Measurements from ENCODE around the gene DLG1.
"Not testable (repeated sequence)": the region's sequence is repeated elsewhere in the genome, so short reads cannot be mapped to it uniquely, and the experiment has no call there.

The DLG1 gene

DNA sequence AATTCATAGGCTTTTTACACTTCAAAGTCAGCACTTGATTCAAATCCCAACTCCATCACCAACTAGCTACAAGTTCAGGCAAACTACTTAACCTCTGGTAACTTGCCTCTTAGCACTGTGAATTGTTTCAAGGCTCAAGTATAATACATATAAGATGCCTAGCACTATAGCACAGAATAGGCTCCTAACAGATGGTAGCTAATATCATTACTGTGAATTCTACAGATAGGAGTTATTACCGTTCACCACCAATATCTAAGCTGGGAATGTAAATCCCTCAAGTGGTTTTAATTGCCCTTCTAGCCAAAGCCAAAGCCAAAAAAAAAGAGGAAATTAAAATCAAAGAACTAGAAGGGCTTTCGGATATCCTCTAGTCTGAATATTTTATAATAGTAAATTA lies 15.4 kb downstream of the DLG1 start:
- DNase-seq = no peak

DNA sequence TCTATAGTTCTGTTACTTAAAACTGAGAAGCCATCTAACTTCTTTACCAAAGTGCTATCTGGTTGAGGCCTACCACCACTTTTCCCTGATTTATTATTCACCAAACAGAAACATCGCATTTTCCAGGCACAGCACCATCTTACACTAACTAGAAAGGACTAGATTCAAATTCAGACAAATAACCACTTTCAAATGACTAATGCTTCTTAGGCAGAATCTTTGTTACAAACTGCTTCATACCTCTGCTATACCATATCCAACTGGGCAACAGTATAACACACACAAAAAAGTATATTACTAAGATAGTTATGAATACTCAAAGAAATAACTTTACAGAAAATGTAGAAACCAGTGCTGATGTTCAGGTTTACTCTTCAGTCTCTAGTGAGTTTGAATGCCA lies 16.6 kb downstream of the DLG1 start:
- no peak for DNase-seq

DNA sequence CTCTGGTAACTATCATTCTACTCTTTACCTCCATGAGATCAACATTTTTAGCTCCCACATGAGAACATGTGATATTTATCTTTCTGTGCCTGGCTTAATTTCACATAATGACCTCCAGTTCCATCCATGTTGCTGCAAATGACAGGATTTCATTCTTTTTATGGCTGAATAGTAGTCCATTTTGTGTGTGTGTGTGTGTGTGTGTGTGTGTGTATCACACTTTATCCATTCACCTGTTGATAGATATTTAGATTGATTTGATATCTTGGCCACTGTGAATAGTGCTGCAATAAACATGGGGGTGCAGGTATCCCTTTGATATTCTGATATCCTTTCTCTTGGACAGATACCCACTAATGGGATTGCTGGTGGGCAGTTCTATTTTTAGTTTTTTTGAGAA lies 18.3 kb downstream of the DLG1 start:
- DNase-seq = no peak

DNA sequence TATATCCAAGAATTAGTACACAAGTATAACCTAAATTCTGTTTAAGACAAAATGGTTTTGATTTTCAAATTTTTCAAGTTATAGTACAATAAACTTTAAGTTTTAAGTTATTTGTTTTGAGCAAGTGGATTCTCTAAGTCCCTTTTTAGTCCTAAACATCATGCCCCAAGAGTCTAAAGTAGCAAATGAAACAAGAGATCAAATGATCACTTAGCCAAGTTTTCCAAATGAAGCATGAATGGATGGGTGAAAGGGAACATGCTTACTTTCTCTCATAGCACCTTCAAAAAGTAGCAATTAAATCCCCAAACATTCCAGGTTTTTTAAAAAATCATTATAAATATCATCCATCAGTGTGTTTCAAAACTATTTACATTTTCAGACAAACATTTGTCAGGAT lies 19.5 kb downstream of the DLG1 start:
- DNase-seq = no peak

DNA sequence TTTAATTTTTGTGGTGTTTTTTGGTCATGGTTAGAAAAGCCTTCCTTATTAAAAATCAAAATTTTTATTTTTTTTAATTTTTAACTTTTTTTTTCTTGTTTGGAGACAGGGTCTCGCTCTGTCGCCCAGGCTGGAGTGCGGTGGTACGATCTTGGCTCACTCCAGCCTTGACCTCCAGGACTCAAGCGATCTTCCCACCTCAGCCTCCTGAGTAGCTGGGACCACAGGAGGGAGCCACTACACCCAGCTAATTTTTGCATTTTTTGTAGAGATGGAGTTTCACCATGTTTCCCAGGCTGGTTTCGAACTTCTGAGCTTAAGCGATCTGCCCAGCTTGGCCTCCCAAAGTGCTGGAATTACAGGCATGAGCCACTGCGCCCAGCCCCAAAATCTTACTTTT lies 21.6 kb downstream of the DLG1 start:
- not testable (repeated sequence) for DNase-seq

DNA sequence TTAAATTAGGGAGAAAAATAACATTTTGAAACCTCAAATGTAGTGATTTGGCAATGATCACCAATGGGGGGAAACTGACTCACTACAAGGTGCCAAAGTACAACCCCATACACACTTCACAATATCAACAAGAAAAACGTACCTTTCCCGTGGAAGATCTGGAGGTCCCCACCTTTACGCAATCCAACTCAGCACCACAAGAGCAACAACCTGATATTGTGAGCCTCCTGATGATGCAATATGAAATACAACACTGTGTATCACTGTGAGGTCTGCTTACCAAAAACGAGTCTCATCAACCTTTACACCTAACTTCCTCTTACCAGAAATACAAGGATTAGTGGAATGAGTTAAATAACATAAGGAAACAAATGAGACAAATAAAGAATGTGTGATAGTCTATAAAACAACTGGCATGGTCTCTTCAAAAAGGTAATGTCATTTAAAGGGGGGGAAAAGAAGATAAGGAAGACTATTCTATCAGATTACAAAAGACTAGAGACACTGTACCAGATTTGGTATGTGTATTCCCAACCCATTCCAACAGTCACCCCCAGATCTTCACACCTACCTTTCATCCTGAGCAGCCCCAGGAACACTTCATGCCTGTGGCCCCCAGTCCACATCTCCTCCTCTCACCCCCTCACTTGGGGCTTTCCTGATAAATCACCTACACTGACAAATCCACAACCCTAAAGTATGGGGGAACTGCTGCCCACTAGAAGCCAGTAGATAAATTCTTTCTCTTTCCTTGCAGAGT lies 27.7 kb downstream of the DLG1 start:
- no peak for DNase-seq

DNA sequence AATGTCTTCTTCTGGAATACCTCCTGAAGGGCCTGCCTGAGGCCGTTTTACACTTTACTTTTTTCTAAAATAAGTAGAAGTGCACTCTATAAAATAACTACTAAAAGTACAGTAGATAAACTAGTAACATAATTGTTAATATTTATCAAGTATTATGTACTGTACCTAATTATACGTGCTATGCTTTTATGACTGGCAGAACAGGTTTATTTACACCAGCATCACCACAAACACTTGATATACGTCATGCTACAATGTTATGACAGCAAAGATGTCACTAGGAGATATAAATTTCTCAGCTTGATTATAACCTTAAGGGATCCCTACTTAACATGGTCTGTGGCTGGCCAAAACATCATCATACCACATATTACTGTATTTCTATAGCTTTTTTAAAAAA lies 29.4 kb downstream of the DLG1 start:
- DNase-seq = no peak

DNA sequence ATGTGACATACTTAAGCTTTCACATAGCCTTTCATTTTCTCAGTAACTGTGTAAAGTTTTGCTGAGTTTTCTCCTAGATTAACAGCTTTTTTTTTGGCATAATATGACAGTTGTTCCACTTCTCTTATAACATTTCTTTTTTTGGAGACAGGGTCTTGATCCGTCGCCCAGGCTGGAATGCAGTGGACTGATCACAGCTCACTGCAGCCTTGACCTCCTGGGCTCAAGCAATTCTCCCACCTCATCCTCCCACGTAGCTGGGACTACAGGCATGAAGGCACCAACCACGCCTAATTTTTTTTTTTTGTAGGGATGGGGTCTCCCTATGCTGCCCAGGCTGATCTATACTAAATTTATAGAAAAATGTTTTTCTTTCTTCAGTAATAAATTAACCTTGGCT lies 30.1 kb downstream of the DLG1 start:
- no peak for DNase-seq

GRCh38 chr3:197266331-197266730 lies 32.1 kb downstream of the DLG1 start:
- DNase-seq = no peak

GRCh38 chr3:197262709-197263108 lies 35.7 kb downstream of the DLG1 start:
- no peak for DNase-seq

DNA sequence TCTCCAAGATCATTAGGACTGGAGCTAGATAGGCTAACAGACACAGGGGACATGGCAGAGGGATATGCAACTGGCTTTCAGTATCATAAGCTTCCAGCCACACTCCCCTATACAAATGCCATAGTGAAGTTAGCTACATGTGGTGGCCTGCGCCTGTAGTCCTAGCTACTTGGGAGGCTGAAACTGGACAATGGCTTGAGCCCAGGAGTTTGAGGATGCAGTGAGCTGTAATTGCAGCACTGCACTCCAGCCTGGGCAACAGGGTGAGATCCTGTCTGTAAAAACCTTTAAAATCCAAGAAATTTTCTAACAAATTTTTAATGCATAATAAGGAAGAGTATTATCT lies 37.3 kb downstream of the DLG1 start:
- DNase-seq = no peak

DNA sequence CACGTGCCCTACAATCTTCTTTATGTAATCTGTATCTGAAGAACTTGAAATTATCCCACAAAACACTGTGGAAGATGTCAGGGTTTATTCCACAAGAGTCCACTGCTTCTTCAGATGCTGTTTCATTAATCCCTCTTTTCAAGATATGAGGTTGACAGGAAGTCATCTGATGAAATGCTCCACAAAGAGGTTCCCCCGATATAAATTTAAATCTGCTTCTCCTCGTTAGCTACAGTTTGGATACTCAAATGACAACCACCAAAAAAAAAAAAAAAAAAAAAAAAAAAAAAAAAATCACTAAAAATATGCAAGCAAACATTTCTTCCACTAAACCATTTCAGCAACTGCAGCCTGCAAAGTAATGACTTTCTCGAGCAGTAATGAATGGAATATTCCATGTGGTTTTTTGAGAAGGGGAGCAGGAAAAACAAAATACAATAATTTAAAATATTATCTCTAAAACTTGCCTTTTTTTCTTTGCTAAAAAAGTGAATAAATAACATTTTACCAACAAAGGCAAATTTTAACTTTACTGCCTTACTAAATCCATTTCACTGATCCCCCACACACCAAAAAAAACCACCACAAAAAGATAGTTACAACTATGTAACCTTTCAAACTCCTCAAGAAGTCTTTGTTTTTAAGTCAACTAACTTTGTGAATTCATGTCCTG lies 37.8 kb downstream of the DLG1 start:
- DNase-seq = no peak

GRCh38 chr3:197259096-197259495 lies 39.3 kb downstream of the DLG1 start:
- DNase-seq = no peak

DNA sequence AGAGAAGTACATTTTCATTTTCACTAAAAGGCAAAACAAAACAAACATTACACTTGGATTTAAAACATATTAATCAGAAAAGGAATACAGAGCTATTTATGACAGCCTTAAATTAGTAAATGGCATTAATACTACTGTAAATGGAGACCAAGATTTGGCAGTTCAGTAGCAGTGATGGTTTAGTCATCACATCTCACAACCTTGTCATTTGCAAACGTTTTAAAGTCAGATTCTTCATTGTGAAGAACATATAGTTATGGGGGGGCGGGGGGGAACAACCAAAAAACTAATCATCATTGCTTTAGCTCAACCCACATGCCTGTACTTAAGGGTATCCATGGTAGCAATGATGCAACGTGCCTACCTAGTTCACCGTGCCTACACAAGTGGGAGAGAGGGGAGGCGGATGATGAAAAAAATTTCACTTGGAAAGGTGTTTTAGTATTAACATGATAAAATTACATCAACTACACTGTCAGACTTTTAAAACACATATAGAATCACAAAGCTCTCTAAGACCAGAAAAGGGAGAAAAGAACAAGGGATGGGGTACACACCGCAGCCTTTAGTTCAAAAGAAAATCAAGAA lies 40.1 kb downstream of the DLG1 start:
- DNase-seq = no peak

DNA sequence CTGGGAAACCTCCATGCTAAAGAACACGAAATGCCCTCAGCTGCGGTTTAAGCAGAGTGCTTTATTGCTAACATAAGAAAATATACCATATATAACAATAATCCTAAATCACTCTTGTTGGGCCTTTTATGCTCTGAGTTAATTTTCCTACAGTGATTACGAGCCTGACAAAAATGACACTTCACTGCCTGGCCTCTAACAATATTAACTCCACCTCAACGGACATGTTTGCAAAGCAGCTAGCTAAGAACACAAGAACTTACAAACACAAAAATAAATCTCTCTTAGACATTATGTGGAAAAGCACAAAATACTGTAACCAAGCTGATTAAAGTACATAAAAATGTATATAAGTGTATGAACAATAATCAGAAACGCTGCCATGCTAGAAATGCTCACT lies 40.7 kb downstream of the DLG1 start:
- DNase-seq = no peak

GRCh38 chr3:197256836-197257444 lies 41.5 kb downstream of the DLG1 start:
- no peak for DNase-seq

DNA sequence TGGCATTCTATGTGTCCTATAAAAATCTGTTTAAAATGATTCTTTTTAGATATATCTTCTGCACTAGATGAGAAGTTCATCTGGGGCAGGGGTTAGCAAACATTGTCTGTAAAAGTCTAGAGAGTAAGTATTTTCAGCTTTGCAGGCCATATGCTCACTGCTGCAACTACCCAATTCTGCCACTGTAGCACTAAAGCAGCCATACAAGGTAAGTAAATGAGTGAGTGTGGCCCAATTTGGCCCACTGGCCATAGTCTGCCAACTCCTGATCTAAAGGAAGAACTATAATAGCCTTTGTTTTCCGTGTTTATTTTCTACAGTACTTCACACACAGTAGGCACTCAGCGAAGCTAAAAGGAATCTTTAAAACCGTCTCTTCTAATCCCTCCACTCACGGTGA lies 42.3 kb downstream of the DLG1 start:
- DNase-seq = no peak

- no peak for DNase-seq
Measured at GRCh38 chr3:197253238-197253947, 45.0 kb downstream of the DLG1 start.

DNA sequence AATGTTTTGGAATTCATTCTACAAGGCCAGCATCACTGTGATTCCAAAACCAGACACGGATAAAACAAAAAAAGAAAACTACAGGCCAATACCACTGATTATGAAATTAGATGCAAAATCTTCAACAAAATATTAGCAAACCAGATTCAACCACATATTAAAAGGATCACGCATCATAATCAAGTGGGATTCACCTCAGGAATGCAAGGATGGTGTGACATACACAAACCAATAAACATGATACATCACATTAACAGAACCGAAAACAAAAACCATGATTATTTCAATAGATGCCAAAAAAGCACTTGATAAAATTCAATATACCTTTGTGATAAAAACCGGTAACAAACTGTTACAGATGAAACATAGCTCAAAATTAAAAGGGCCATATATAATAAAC lies 48.9 kb downstream of the DLG1 start:
- no peak for DNase-seq

- DNase-seq = no peak
Measured at GRCh38 chr3:197248341-197248740, 50.1 kb downstream of the DLG1 start.

DNA sequence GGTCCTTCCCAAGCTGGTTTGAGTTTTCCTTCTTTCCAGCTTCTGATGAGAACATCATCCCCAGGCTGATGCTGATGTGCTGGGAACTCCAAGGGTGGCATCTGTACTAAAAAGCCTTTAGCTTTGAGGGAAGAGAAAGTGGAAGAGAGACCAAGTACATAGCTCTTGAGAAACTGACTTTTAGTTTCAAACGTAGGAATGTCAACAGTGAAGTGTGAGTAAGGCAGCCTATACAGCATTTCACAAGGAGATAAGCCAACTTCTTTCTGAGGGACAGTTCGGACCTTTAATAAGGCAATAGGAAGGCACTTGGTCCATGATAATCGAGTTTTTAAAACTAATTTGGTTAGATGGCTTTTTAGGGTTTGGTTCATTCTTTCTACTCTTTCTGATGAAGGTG lies 53.7 kb downstream of the DLG1 start:
- DNase-seq = no peak

- no peak for DNase-seq
Measured at GRCh38 chr3:197242784-197243432, 55.5 kb downstream of the DLG1 start.

- DNase-seq = no peak
Measured at GRCh38 chr3:197241173-197241572, 57.2 kb downstream of the DLG1 start.

Data from NCI-H1092 (cell line).